A549 (cell line): ENCODE measurements around the gene GLS. TPM values are rescaled to one million over a fixed set of nuclear protein-coding genes. Genes with fewer than 3 reads are reported as not detected.

Experiments used
- ATAC-seq, 2 experiments: fragments of 200-7000 bp in 1 of 2; fragments of >200 bp in 1 of 2; cut with Nextera tagmentation in 1 of 2; cut with Tn5 transposase in 1 of 2; 3 replicates each; pipeline versions ENCODE4 v1.8.0 to v1.9.1; 2018 to 2020; ENCODE audit warnings: mild to moderate bottlenecking in 1 of 2, moderate library complexity in 1 of 2
- CTCF ChIA-PET: fragments of 300-600 bp; sonication (Branson Sonifier 250); formaldehyde crosslinking; extraction: SDS; loops from one replicate; lab custom pipeline; 2021; ENCODE audit warnings: antibody characterized with exemption, inconsistent platforms; lab: Yijun Ruan, JAX
- POLR2A ChIA-PET: fragments of 350-600 bp; formaldehyde crosslinking; extraction: SDS; loops from one replicate; lab custom pipeline; 2021; ENCODE audit warnings: antibody characterized with exemption, inconsistent platforms; lab: Yijun Ruan, JAX
- DNase-seq, 2 experiments: peaks; one replicate each; pipeline versions ENCODE4 v3.0.0 to v3.0.0-alpha.2; 2011 to 2016; ENCODE audit warnings: low read depth in 1 of 2, low spot score in 1 of 2
- FAIRE-seq: peaks from 2 replicates; lab custom pipeline; 2011; peaks lifted over from hg19 to GRCh38; lab: Jason Lieb, UNC
- H3K27ac ChIP-seq, 2 experiments: fragments of >200 bp; sonication (Bioruptor Twin); formaldehyde crosslinking; 3 replicates each; pipeline ENCODE4 v1.5.1; 2016 to 2017
- H3K4me1 ChIP-seq: fragments of >200 bp; sonication (Bioruptor Twin); formaldehyde crosslinking; 3 replicates; pipeline ENCODE4 v1.6.1; 2016
- H3K4me2 ChIP-seq: fragments of >200 bp; sonication (Bioruptor Twin); formaldehyde crosslinking; 3 replicates; pipeline ENCODE4 v1.6.1; 2016
- H3K4me3 ChIP-seq: fragments of >200 bp; sonication (Bioruptor Twin); formaldehyde crosslinking; 3 replicates; pipeline ENCODE4 v1.5.1; 2016
- H3K9me3 ChIP-seq: fragments of >200 bp; sonication (Bioruptor Twin); formaldehyde crosslinking; 3 replicates; pipeline ENCODE4 v1.6.1; 2016
- CBX2 ChIP-seq: fragments of 200-600 bp; sonication (generic); IDR thresholded peaks from 2 replicates; pipeline ENCODE4 v1.6.1; 2016; ENCODE audit warnings: low read depth, mild to moderate bottlenecking, borderline replicate concordance
- CEBPB ChIP-seq, 2 experiments: fragments of >200 bp in 1 of 2; sonication (Bioruptor Twin) in 1 of 2; formaldehyde crosslinking in 1 of 2; IDR thresholded peaks; 2 replicates each; pipeline ENCODE4 v1.6.1; 2012 to 2016
- EHF ChIP-seq: fragments of 250-450 bp; sonication (Bioruptor Pico); IDR thresholded peaks from 2 replicates; pipeline ENCODE4 v1.5.0; 2020; ENCODE audit warnings: mild to moderate bottlenecking
- EHMT2 ChIP-seq: fragments of 200-600 bp; sonication (generic); IDR thresholded peaks from 2 replicates; pipeline ENCODE4 v1.6.1; 2016; ENCODE audit warnings: antibody characterized with exemption, low read depth, mild to moderate bottlenecking, moderate library complexity
- ELK1 ChIP-seq: fragments of 150-350 bp; IDR thresholded peaks from 2 replicates; pipeline ENCODE4 v1.6.1; 2014; ENCODE audit warnings: low read depth, mild to moderate bottlenecking, low read length
- FOSB ChIP-seq: fragments of 250-450 bp; sonication (Bioruptor Pico); IDR thresholded peaks from 2 replicates; pipeline ENCODE4 v1.5.0; 2020; ENCODE audit warnings: mild to moderate bottlenecking, moderate library complexity
- GATA3 ChIP-seq: IDR thresholded peaks from 2 replicates; pipeline ENCODE4 v1.6.1; 2012; ENCODE audit warnings: borderline replicate concordance
- HDAC2 ChIP-seq: fragments of 200-600 bp; sonication (generic); IDR thresholded peaks from 2 replicates; pipeline ENCODE4 v1.6.1; 2016
- JUNB ChIP-seq: fragments of >200 bp; sonication (Bioruptor Twin); formaldehyde crosslinking; IDR thresholded peaks from 2 replicates; pipeline ENCODE4 v1.6.1; 2016
- MAZ ChIP-seq: fragments of 150-350 bp; IDR thresholded peaks from 2 replicates; pipeline ENCODE4 v1.6.1; 2014; ENCODE audit warnings: antibody characterized with exemption, low read depth, low read length, borderline replicate concordance
- MYC ChIP-seq: IDR thresholded peaks from 2 replicates; pipeline ENCODE4 v1.6.1; 2012; ENCODE audit warnings: mild to moderate bottlenecking, inconsistent platforms, low read length, improper control_type of control experiment, borderline replicate concordance
- NFE2L2 ChIP-seq: fragments of 150-350 bp; conservative IDR thresholded peaks from 2 replicates; pipeline ENCODE4 v1.6.1; 2014; ENCODE audit warnings: low read length
- PBX3 ChIP-seq: IDR thresholded peaks from 2 replicates; pipeline ENCODE4 v1.6.1; 2012
- PHF8 ChIP-seq: fragments of 200-600 bp; sonication (generic); IDR thresholded peaks from 2 replicates; pipeline ENCODE4 v1.6.1; 2016; ENCODE audit warnings: low read depth, mild to moderate bottlenecking, antibody characterized with exemption, moderate library complexity, borderline replicate concordance
- RNF2 ChIP-seq: fragments of 200-600 bp; sonication (generic); IDR thresholded peaks from 2 replicates; pipeline ENCODE4 v1.6.1; 2016; ENCODE audit warnings: low read depth, mild to moderate bottlenecking, antibody characterized with exemption, moderate library complexity, borderline replicate concordance
- SMC3 ChIP-seq: fragments of >200 bp; sonication (Bioruptor Twin); formaldehyde crosslinking; IDR thresholded peaks from 3 replicates; pipeline ENCODE4 v1.6.1; 2018; ENCODE audit warnings: inconsistent platforms
- SREBF2 ChIP-seq: fragments of 450-650 bp; IDR thresholded peaks from 2 replicates; pipeline ENCODE4 v1.6.1; 2014; ENCODE audit warnings: mild to moderate bottlenecking, moderate library complexity
- TFCP2L1 ChIP-seq: fragments of 250-450 bp; sonication (Bioruptor Pico); IDR thresholded peaks from 2 replicates; pipeline ENCODE4 v1.5.0; 2021; ENCODE audit warnings: mild to moderate bottlenecking
- TP53 ChIP-seq: fragments of 250-450 bp; sonication (Bioruptor Pico); IDR thresholded peaks from 2 replicates; pipeline ENCODE4 v1.5.0; 2021; ENCODE audit warnings: mild to moderate bottlenecking, moderate library complexity
- ZC3H11A ChIP-seq: fragments of 450-650 bp; IDR thresholded peaks from 2 replicates; pipeline ENCODE4 v1.6.1; 2014; ENCODE audit warnings: antibody characterized with exemption, mild to moderate bottlenecking
- ZFP36 ChIP-seq: fragments of 450-650 bp; IDR thresholded peaks from 2 replicates; pipeline ENCODE4 v1.6.1; 2014; ENCODE audit warnings: borderline replicate concordance; ENCODE audit not compliant: partially characterized antibody
- WGBS: methylation state at CpG from one replicate; pipeline ENCODE4 v1.1.6; 2017; ENCODE audit errors: missing lambda C conversion rate; 5-methylcytosine and 5-hydroxymethylcytosine counted together
- polyA plus RNA-seq, 4 experiments: library from polyadenylated mRNA; depleted of rRNA in 3 of 4; stranded (reverse); fragments of >200 nt; fragmentation: RNase III in 1 of 4; extraction: RNeasy Plus Mini Kit Qiagen cat#74134 plus additional on column Dnase treatment in 1 of 4; gene quantifications; 2 replicates in 3 of 4; 3 replicates in 1 of 4; pipeline ENCODE4 v1.2.3, GENCODE V29; 2011 to 2017
- TF ChIP-seq, protein P1 (sequence below): fragments of 250-450 bp; sonication (Bioruptor Pico); IDR thresholded peaks from 2 replicates; pipeline ENCODE4 v1.5.0; 2020; ENCODE audit warnings: low read depth, mild to moderate bottlenecking, moderate library complexity

GLS gene
- polyA plus RNA-seq, 2 of the 4 experiments (the other 2 are of a cell fraction) = 269 to 321 TPM

- TF ChIP-seq TP53 (CRISPR knock-in tag) (no peak), FOSB (no peak), MAZ (no peak), ELK1 (no peak), NFE2L2 (no peak), MYC (no peak), EHMT2 (no peak), CEBPB (IDR thresholded peaks at IDR 0.05) (no peak), SREBF2 (no peak), ZC3H11A (no peak), TFCP2L1 (CRISPR knock-in tag) (no peak)
- TF ChIP-seq, protein P1, sequence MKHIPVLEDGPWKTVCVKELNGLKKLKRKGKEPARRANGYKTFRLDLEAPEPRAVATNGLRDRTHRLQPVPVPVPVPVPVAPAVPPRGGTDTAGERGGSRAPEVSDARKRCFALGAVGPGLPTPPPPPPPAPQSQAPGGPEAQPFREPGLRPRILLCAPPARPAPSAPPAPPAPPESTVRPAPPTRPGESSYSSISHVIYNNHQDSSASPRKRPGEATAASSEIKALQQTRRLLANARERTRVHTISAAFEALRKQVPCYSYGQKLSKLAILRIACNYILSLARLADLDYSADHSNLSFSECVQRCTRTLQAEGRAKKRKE = no peak
- CTCF ChIA-PET = interaction anchor here (0.9 to 1.4 kb wide), 5 partner anchors 14 to 34 kb away, joined by 3 to 6 read pairs (median 3); no protein-coding TSS in a partner anchor
- Histone ChIP-seq H3K4me3 (no peak overlapping the region), H3K27ac (no peak overlapping the region), H3K4me1 (peaks cover 13% of the 10 kb centered on the region; the same call in 1 of the 3 replicates), H3K4me2 (no peak overlapping the region), H3K9me3 (no peaks in the 10 kb centered on the region)
- DNase-seq (no peak), FAIRE-seq (no peak), ATAC-seq (no peak)
- 92% methylated on average over 2 of the region's 2 CpGs for WGBS
- POLR2A ChIA-PET = no interaction called here
These were observed 4.7 kb upstream of the GLS start for GRCh38 chr2:190875891-190876290.

GRCh38 chr2:190876631-190877030 lies 4.0 kb upstream of the GLS start:
- H3K4me3 ChIP-seq = no peak overlapping the region
- DNase-seq (no peak), ATAC-seq (no peak), FAIRE-seq (no peak)
- peaks cover 13% of the 10 kb centered on the region; the same call in 1 of the 3 replicates for H3K4me1 ChIP-seq
- CTCF ChIA-PET = no interaction called here
- POLR2A ChIA-PET = no interaction called here
- no peaks in the 10 kb centered on the region for H3K9me3 ChIP-seq
- no peak overlapping the region for H3K27ac ChIP-seq
- TF ChIP-seq ZFP36 (no peak), CBX2 (no peak), JUNB (no peak), PHF8 (no peak), NFE2L2 (no peak), TFCP2L1 (CRISPR knock-in tag) (no peak), PBX3 (no peak), EHF (no peak), TP53 (CRISPR knock-in tag) (no peak), HDAC2 (no peak), RNF2 (no peak), SMC3 (no peak), GATA3 (no peak)
- TF ChIP-seq, protein P1 = no peak
- H3K4me2 ChIP-seq = no peak overlapping the region
- WGBS = 64% methylated on average over 1 of the region's 1 CpG
